ENCODE data around the gene PYM1. TPM values are rescaled to one million over a fixed set of nuclear protein-coding genes. Genes with fewer than 3 reads are reported as not detected.
"Not testable (repeated sequence)": the region's sequence is repeated elsewhere in the genome, so short reads cannot be mapped to it uniquely, and the experiment has no call there.

PYM1 gene
- polyA plus RNA-seq, 1 experiment, result 35.3 TPM

- H3K27ac ChIP-seq (ENCODE audit: low read depth, low read length), result no peak overlapping the region
- peak overlapping the region; percentile 97 for H3K4me3 ChIP-seq (ENCODE audit: low read depth, low read length)
- H3K27me3 ChIP-seq (ENCODE audit: control insufficient read depth, insufficient read depth, low read length), result no peaks in the 10 kb centered on the region
- CTCF ChIA-PET, result interaction anchor here (0.9 to 2.5 kb wide), 16 partner anchors 8 to 187 kb away, joined by 3 to 23 read pairs (median 4); partner anchors contain the start of genes DNAJC14, ORMDL2, RAB5B and SARNP
- no peaks in the 10 kb centered on the region; the same call in 1 of the 2 replicates for H3K9me3 ChIP-seq (ENCODE audit: control insufficient read depth, insufficient read depth, low read length)
- DNase-seq (ENCODE audit: low read depth, low spot score), result no peak
- no peak for TF ChIP-seq CTCF (IDR thresholded peaks at IDR 0.05; ENCODE audit: low read depth, low read length)
- POLR2A ChIA-PET, result no interaction called here
Observed at GRCh38 chr12:55925371-55925770, 2.3 kb downstream of the PYM1 start.

- DNase-seq (ENCODE audit: low read depth, low spot score); CTCF ChIA-PET; H3K27ac ChIP-seq (ENCODE audit: low read depth, low read length); POLR2A ChIA-PET; H3K27me3 ChIP-seq (ENCODE audit: control insufficient read depth, insufficient read depth, low read length); H3K9me3 ChIP-seq (ENCODE audit: control insufficient read depth, insufficient read depth, low read length); H3K4me3 ChIP-seq (ENCODE audit: low read depth, low read length): not testable (repeated sequence)
Observed at GRCh38 chr12:55923648-55924047, 4.0 kb downstream of the PYM1 start.

- Histone ChIP-seq H3K4me3 (ENCODE audit: low read depth, low read length) (no peak overlapping the region), H3K27me3 (ENCODE audit: control insufficient read depth, insufficient read depth, low read length) (no peaks in the 10 kb centered on the region), H3K27ac (ENCODE audit: low read depth, low read length) (no peak overlapping the region), H3K9me3 (ENCODE audit: control insufficient read depth, insufficient read depth, low read length) (no peaks in the 10 kb centered on the region; the same call in 1 of the 2 replicates)
- TF ChIP-seq CTCF (IDR thresholded peaks at IDR 0.05; ENCODE audit: low read depth, low read length), result no peak
- DNase-seq (ENCODE audit: low read depth, low spot score), result no peak
- CTCF ChIA-PET, result interaction anchor here (1.1 kb wide), 1 partner anchor 19 kb away, joined by 3 read pairs; no protein-coding TSS in a partner anchor
- POLR2A ChIA-PET, result no interaction called here
Observed at GRCh38 chr12:55922126-55922525, 5.6 kb downstream of the PYM1 start.

- POLR2A ChIA-PET, result interaction anchor here (1.1 kb wide), 1 partner anchor 89 kb away, joined by 3 read pairs; the partner anchor contains the start of gene DNAJC14
- CTCF ChIA-PET; DNase-seq (ENCODE audit: low read depth, low spot score): not testable (repeated sequence)
Observed at GRCh38 chr12:55919032-55919431, 8.7 kb downstream of the PYM1 start.

GRCh38 chr12:55915482-55915859 is 12.2 kb downstream of the PYM1 start:
- no peak overlapping the region for H3K4me3 ChIP-seq (ENCODE audit: low read depth, low read length)
- no peak overlapping the region for H3K27ac ChIP-seq (ENCODE audit: low read depth, low read length)
- no peak for TF ChIP-seq CTCF (IDR thresholded peaks at IDR 0.05; ENCODE audit: low read depth, low read length)
- POLR2A ChIA-PET, result no interaction called here
- CTCF ChIA-PET, result interaction anchor here (0.9 to 3.4 kb wide), 3 partner anchors 11 to 176 kb away, joined by 3 to 23 read pairs (median 3); no protein-coding TSS in a partner anchor
- no peak for DNase-seq (ENCODE audit: low read depth, low spot score)
- H3K27me3 ChIP-seq (ENCODE audit: control insufficient read depth, insufficient read depth, low read length), result no peaks in the 10 kb centered on the region
- H3K9me3 ChIP-seq (ENCODE audit: control insufficient read depth, insufficient read depth, low read length), result no peaks in the 10 kb centered on the region

More at GRCh38 chr12:55919032-55919431, 8.7 kb downstream of the PYM1 start:
- not testable (repeated sequence) for H3K27me3 ChIP-seq (ENCODE audit: control insufficient read depth, insufficient read depth, low read length); H3K27ac ChIP-seq (ENCODE audit: low read depth, low read length); H3K9me3 ChIP-seq (ENCODE audit: control insufficient read depth, insufficient read depth, low read length); H3K4me3 ChIP-seq (ENCODE audit: low read depth, low read length)

GRCh38 chr12:55912908-55913307 is 14.8 kb downstream of the PYM1 start:
- no peak for DNase-seq (ENCODE audit: low read depth, low spot score)
- Histone ChIP-seq H3K27ac (ENCODE audit: low read depth, low read length) (no peak overlapping the region), H3K4me3 (ENCODE audit: low read depth, low read length) (no peak overlapping the region), H3K9me3 (ENCODE audit: control insufficient read depth, insufficient read depth, low read length) (no peaks in the 10 kb centered on the region), H3K27me3 (ENCODE audit: control insufficient read depth, insufficient read depth, low read length) (no peaks in the 10 kb centered on the region)
- ChIA-PET POLR2A (interaction anchor here (0.7 kb wide), 1 partner anchor 1528 kb away, joined by 4 read pairs; no protein-coding TSS in a partner anchor), CTCF (interaction anchor here (3.4 kb wide), 1 partner anchor 13 kb away, joined by 23 read pairs; no protein-coding TSS in a partner anchor)
- no peak for TF ChIP-seq CTCF (IDR thresholded peaks at IDR 0.05; ENCODE audit: low read depth, low read length)
